ENCODE data around the gene U2SURP. TPM values are rescaled to one million over a fixed set of nuclear protein-coding genes. Genes with fewer than 3 reads are reported as not detected.
"Not testable (repeated sequence)": the region's sequence is repeated elsewhere in the genome, so short reads cannot be mapped to it uniquely, and the experiment has no call there.

U2SURP gene
- total RNA-seq, 1 experiment from 2014 or later = 124 TPM

- peak; percentile 59 for DNase-seq (ENCODE audit: low read depth)
Observed at GRCh38 chr3:143070977-143071551, 69.7 kb downstream of the U2SURP start.

DNA sequence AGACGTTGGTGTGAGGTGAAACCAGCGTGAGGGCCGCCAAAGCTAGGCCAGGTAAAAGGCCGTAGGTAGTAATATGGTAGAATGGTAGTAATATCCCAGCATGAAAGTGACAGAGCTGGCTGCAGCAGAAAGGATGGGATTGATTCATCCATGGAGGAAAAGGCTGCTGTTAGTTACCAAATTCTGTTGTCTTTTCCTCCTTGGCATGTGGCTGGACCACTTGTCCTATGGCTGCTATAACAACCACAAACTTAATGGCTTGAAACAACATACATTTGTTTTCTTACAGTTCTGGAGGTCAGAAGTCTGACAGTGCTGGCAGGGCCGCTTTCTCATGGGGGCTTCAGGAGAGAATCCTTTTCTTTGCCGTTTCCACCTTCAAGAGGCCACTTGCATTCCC is 70.4 kb downstream of the U2SURP start:
- DNase-seq (ENCODE audit: low read depth) = no peak

DNA sequence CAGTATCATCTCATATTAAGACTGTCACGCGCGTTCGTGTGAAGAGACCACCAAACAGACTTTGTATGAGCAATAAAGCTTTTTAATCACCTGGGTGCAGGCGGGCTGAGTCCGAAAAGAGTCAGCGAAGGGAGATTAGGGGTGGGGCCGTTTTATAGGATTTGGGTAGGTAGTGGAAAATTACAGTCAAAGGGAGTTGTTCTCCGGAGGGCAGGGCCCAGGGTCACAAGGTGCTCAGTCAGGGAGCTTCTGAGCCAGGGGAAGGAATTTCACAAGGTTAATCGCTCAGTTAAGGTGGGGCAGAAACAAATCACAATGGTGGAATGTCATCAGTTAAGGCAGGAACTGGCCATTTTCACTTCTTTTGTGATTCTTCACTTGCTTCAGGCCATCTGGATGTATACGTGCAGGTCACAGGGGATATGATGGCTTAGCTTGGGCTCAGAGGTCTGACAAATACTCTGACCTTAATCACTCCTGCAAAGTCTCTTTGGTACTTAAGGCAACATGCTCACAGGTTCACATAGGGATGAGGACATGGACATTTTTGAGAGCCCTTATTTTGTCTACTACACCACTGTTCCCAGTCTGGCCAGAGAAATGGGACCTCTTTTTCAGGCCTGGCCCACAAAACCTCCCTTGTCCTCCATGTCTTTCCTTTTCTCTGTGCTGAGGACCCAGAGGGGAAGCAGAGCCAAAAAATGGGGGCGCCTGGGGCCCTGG is 71.1 kb downstream of the U2SURP start:
- DNase-seq (ENCODE audit: low read depth) = not testable (repeated sequence)

- DNase-seq (ENCODE audit: low read depth) = not testable (repeated sequence)
Observed at GRCh38 chr3:143073541-143073940, 72.2 kb downstream of the U2SURP start.

- DNase-seq (ENCODE audit: low read depth) = not testable (repeated sequence)
Observed at GRCh38 chr3:143073983-143074382, 72.6 kb downstream of the U2SURP start.

DNA sequence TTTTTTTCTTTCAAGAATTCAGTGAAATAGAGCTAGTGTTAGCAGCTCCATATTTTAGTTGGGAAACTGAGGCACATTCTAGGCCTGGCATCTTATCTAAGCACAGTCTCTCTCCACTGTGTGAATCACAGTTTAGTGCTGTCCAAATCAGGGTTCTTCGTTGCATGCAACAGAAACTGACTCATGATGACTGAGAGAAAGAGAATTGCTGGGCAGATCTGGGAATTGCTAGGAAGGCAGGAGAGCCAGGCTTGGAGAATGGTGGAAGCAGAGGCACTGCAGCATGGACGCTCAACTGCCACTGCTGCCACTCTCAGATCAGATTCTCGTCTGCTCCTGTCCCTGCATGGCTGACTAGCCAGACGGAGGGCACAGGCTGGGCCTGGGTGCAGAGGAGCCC is 77.5 kb downstream of the U2SURP start:
- DNase-seq (ENCODE audit: low read depth) = peak; percentile 68

DNA sequence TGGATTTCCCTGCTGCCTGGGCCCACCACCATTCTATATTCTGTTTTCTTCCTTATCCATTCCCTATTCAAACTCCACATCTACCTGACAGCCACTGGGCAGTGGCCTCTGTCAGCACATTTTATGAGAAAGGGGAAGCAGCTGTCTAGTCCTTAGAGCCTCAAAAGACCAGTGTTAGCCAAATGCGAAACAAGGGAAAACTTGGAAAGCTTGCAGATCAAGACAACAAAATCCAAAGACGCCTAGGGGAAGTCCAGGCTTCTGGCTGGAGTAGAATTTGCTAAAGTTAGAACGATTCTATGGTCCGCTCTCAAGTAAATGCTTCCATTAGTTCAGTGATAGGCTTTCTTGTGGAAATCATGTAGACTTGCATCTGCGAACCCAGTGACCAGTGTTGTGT is 78.8 kb downstream of the U2SURP start:
- no peak for DNase-seq (ENCODE audit: low read depth)

GRCh38 chr3:143081365-143081764 is 80.0 kb downstream of the U2SURP start:
- no peak for DNase-seq (ENCODE audit: low read depth)

DNA sequence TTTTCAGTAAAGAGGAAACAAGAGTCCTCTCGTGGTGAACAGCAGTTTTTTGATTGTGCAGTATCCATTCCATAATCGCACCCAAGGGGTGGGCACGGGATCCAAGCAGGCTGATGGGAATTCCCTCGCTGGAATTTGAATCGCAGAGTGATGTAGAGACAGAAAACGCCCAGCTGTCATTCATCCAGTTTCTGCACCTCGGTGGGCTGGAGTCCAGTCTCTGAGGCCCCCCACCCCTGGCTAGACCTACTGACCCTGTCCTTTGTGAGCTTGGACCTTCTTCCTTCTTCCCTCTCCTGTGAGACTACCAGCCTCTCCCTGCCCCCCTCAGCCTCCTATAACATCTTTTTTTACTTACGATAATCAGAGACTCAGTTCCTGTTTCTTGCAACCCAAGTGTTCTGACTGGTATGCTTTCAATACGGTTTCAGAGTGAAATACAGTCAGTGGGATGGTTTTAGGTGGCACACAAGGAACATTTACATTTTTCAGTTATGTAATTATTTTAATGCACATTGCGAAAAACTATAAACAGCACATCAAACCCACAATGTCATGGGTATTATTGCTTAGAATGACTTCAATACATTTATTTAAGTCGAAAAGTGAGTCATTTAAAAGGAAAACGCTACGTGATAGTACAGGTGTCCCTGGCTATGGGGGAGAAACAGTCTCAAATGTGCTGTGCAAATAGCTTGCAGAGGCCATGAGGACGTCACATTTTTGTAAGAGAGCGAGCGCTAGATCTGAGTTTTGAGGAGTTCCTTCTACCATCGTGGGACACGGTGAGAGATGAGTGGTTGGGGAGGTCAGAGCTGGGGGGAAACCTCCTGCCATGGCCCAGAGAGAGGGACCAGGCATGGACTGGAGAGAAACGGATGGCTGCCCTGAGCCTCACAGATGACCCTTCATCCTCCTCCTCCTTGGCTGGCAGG is 80.7 kb downstream of the U2SURP start:
- DNase-seq (ENCODE audit: low read depth) = no peak

DNA sequence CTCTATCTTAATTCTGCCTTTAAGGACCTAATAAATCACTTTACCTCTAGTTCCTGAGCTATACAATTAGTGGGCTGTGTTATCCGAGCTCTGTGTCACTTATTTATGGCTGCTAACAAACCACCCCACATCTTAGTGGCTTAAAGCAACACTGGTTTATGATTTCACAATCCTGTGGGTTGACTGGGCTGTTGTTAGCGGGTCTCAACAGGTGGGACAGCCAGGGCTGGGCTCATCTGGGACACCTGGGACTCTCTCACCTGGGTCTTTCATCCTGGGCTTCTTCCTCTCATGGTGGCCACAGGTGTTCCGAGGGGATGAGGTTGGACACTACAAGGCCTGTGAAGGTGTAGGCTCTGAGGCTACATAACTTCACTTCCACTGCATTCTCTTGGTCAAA is 82.4 kb downstream of the U2SURP start:
- DNase-seq (ENCODE audit: low read depth) = no peak

GRCh38 chr3:143084856-143085731 is 83.7 kb downstream of the U2SURP start:
- DNase-seq (ENCODE audit: low read depth) = peak; percentile 84

DNA sequence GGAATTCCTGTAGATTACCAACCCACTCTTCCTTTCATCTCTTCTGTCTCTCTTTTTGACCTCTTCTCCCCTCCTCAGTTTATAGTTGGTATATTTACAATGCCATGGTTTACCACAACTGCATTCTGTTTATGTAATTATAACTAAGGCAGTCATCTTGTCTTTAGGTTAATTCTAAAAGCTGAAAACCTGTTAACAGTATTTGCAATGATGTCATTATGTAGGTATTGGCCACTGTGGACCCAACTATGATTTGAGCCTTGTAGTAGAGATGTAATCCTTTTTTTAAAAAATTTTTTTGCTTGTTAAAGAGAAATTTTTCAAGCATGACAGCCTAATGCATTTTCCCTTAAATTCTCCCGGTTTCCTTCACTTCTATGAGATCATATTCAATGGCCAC is 87.5 kb downstream of the U2SURP start:
- DNase-seq (ENCODE audit: low read depth) = no peak

DNA sequence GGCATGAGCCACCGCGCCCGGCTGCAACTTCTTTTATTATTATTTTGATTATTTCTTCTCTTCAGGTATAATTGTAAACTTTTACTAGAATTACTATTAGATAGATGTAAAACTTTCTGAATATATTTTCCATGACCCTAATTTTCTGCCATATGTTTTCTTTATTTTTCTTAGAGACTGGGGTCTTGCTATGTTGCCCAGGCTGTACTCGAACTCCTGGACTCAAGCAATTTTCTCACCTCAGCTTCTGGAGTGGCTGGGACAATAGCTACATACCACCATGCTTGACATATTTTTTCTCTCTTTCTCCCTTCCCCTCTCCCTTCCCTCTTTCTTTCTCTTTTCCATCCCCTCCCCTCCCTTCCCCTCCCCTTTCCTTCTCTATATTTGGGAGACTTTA is 88.6 kb downstream of the U2SURP start:
- DNase-seq (ENCODE audit: low read depth) = no peak

GRCh38 chr3:143090486-143090885 is 89.1 kb downstream of the U2SURP start:
- DNase-seq (ENCODE audit: low read depth) = no peak

DNA sequence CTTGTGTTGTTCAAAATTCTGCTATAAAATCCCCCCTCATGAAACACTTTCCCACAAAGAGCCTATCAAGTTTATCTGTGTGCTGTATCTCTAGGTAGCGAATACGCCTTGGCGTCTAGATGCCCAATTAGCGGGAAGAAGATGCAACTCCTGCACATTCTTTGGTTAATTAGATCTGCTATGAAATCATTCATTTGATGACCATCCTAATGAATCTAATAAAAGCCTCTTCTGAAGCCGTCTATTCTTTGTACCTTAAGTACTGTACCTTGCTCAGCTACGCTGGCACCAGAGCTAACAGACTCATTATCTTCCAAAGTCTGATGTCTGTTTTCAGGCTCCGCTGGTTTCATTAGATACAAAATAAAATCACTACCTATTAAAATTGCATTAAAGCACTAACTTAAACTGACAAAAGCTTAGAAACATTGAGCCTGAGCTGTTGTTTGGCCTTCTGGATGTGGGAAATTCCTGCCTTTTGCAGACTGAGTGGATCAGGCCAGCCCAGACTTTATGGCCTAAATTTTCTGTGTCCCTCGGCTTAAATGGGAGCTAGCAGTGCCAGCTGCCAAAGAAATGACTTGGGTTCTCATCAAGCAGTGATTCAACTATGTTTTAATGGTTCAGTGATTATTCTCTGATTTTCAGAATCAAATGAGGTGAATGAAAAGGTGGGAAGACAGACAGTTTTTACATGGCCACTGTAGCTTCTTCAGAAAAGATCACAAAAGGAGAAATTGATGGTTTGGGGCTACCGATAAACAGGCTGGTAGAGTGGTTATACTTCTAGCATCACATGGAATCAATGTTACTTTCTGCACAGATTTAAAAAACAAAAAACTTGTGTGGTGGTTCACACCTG is 89.8 kb downstream of the U2SURP start:
- DNase-seq (ENCODE audit: low read depth) = no peak

DNA sequence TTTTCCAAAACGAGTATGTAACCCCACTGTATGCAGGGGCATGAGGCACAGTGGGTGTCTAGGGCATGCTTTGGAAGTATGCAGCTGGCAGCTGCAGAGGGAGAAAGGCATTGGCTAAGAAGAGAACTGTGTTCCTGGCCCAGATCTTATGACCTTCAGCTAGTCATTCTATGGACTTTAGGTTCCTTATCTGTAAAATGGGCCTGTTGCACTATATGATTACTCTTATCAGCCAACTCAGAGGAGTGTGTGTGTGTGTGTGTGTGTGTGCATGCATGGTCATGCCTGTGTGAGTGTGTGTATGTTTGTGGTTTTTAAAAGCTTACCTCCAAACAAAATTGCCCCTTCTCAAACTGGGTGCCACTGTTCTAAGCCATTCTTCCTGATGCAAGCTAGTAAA is 90.8 kb downstream of the U2SURP start:
- DNase-seq (ENCODE audit: low read depth) = no peak

DNA sequence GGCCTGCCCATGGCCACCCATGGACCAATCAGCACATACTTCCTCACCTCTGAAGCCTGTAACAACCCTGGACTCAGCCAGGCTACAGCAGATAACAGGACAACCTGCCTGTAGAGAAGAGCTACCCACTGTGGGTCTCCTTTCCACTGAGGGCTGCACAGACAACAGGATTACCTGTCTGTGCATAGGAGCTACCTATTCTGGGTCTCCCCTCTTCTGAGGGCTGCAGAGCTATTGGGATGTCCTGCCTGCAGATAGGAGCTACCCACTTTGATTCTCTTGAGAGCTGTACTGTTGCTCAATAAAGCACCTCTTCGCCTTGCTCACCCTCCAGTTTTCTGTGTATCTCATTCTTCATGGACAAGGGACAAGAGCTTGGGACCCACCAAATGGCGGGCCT is 94.4 kb downstream of the U2SURP start:
- DNase-seq (ENCODE audit: low read depth) = no peak

GRCh38 chr3:143098032-143098764 is 96.8 kb downstream of the U2SURP start:
- no peak for DNase-seq (ENCODE audit: low read depth)

DNA sequence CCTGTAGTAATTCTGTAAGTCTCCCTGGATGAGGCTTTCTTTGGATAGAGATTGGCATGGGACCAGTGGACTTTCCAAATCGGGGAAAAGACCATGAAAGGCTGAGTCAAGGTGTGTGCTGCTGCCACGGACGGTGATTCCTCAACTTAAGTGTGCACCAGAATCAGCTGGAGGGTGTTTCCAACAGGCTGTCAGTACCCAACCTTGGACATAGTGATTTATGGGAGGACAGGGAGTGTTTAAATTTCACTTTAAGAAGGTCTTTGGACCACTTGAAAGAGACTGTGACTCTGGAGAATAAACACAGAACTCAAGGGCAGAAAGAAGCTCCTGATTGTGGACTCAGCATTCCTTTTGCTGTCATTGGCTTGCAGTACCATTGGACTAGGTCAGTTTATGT is 97.8 kb downstream of the U2SURP start:
- no peak for DNase-seq (ENCODE audit: low read depth)

- DNase-seq (ENCODE audit: low read depth) = no peak
Observed at GRCh38 chr3:143099690-143100089, 98.3 kb downstream of the U2SURP start.
